Karpas-422 (cell line): Measurements from ENCODE around the gene ESX1. TPM values are rescaled to one million over a fixed set of nuclear protein-coding genes. Genes with fewer than 3 reads are reported as not detected.

Source experiments
- DNase-seq: peaks from one replicate; pipeline ENCODE4 v3.0.0-alpha.2; 2015
- H2AFZ ChIP-seq: fragments of 200-600 bp; sonication (generic); 2 replicates; pipeline ENCODE4 v1.6.1; 2014; ENCODE audit warnings: antibody characterized with exemption, low read length, mixed read lengths
- H3K27ac ChIP-seq: fragments of 200-600 bp; sonication (generic); 2 replicates; pipeline ENCODE4 v1.5.1; 2014; ENCODE audit warnings: mild to moderate bottlenecking, low read length, moderate library complexity
- H3K27me3 ChIP-seq: fragments of 200-600 bp; sonication (generic); 2 replicates; pipeline ENCODE4 v1.6.1; 2014; ENCODE audit warnings: low read length, mixed read lengths
- H3K36me3 ChIP-seq: fragments of 200-600 bp; sonication (generic); 2 replicates; pipeline ENCODE4 v1.6.1; 2014; ENCODE audit warnings: low read length, mixed read lengths; ENCODE audit not compliant: insufficient read depth
- H3K4me1 ChIP-seq: fragments of 200-600 bp; sonication (generic); 2 replicates; pipeline ENCODE4 v1.6.1; 2014; ENCODE audit warnings: mild to moderate bottlenecking, low read length, mixed read lengths
- H3K4me2 ChIP-seq: fragments of 200-600 bp; sonication (generic); 2 replicates; pipeline ENCODE4 v1.6.1; 2014; ENCODE audit warnings: low read length, low read depth, mild to moderate bottlenecking; ENCODE audit not compliant: poor library complexity, severe bottlenecking
- H3K4me3 ChIP-seq: fragments of 200-600 bp; sonication (generic); 2 replicates; pipeline ENCODE4 v1.5.1; 2014; ENCODE audit warnings: mild to moderate bottlenecking, antibody characterized with exemption, low read length, mixed read lengths
- H3K79me2 ChIP-seq: fragments of 200-600 bp; sonication (generic); 2 replicates; pipeline ENCODE4 v1.6.1; 2014; ENCODE audit warnings: mild to moderate bottlenecking, low read length, mixed read lengths
- H3K9ac ChIP-seq: fragments of 200-600 bp; sonication (generic); 2 replicates; pipeline ENCODE4 v1.6.0; 2014; ENCODE audit warnings: low read length
- H3K9me2 ChIP-seq: fragments of 200-600 bp; sonication (generic), shearing (Covaris generic); replicated peaks from 2 replicates; pipeline ENCODE4 v1.6.0; 2014; ENCODE audit warnings: mild to moderate bottlenecking, low read length, moderate library complexity; ENCODE audit not compliant: insufficient read depth
- H3K9me3 ChIP-seq: fragments of 300-700, 200-600 bp; sonication (generic); 2 replicates; pipeline ENCODE4 v1.6.1; 2014; ENCODE audit warnings: low read length, mixed read lengths
- H4K20me1 ChIP-seq: fragments of 200-600 bp; sonication (generic); 2 replicates; pipeline ENCODE4 v1.6.1; 2014; ENCODE audit warnings: mild to moderate bottlenecking, antibody characterized with exemption, low read length, low read depth; ENCODE audit not compliant: insufficient read depth
- total RNA-seq: library from RNA; depleted of rRNA; stranded (reverse); fragments of >200 nt; shearing (Covaris generic); gene quantifications from 2 replicates; pipeline ENCODE4 v1.2.3, GENCODE V29; 2014; ENCODE audit warnings: low replicate concordance; rRNA removed

Gene ESX1
- total RNA-seq, 1 experiment from 2014 or later, result not detected

- Histone ChIP-seq H3K27me3 (no peaks in the 10 kb centered on the region), H3K4me3 (no peak overlapping the region), H3K9me2 (no peaks in the 10 kb centered on the region), H3K27ac (no peak overlapping the region), H3K4me1 (no peaks in the 10 kb centered on the region), H3K79me2 (no peaks in the 10 kb centered on the region), H3K9me3 (no peaks in the 10 kb centered on the region), H2AFZ (no peak overlapping the region), H3K4me2 (no peak overlapping the region), H4K20me1 (no peaks in the 10 kb centered on the region), H3K36me3 (no peaks in the 10 kb centered on the region), H3K9ac (no peak overlapping the region)
- no peak for DNase-seq
These were observed 49.2 kb downstream of the ESX1 start for GRCh38 chrX:104205548-104205947.

Other genes with a start within 250 kb of the ESX1 start
- not detected in 2 replicates for gene H2BW1, start 241.2 kb downstream of the ESX1 start, total RNA-seq
- gene H2BW2, start 215.0 kb downstream of the ESX1 start, total RNA-seq, result not detected in 2 replicates
- gene TMSB15C, start 178.7 kb downstream of the ESX1 start, total RNA-seq, result 0.29 and 6.1 TPM in 2 replicates
- gene ZCCHC18, start 142.4 kb downstream of the ESX1 start, total RNA-seq, result 0.41 and 0.90 TPM in 2 replicates
- gene SLC25A53, start 97.9 kb downstream of the ESX1 start, total RNA-seq, result 2.2 and 5.8 TPM in 2 replicates
- 12.2 and 26.8 TPM in 2 replicates for gene FAM199X, start 88.5 kb downstream of the ESX1 start, total RNA-seq